GM19455 (cell line): Measurements from ENCODE around the gene TASL.
"Not testable (repeated sequence)": the region's sequence is repeated elsewhere in the genome, so short reads cannot be mapped to it uniquely, and the experiment has no call there.

Experiments used
- ATAC-seq: cut with Tn5 transposase; IDR thresholded peaks from one replicate; pipeline ENCODE4 v1.9.1; 2021; ENCODE audit not compliant: unreplicated experiment

The TASL gene

DNA sequence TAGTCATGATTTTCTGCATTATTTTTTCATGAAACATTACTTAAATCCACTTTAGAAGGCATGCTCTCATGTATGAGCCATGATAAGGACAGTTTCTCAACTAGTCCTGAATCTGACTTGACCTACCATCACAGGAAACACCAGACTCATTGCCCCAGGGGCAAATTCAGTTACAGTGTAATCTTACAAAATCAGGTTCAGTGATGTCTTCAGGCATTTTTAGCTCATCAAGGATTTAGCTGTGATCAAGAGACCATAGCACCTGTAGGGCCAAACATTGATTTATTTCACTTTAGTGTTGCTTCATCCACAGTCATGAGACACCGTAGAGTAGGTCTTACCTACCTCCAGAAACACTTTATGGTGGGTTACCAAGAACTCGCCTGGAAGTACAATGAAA lies 3.1 kb upstream of the TASL start:
- ATAC-seq, result no peak

DNA sequence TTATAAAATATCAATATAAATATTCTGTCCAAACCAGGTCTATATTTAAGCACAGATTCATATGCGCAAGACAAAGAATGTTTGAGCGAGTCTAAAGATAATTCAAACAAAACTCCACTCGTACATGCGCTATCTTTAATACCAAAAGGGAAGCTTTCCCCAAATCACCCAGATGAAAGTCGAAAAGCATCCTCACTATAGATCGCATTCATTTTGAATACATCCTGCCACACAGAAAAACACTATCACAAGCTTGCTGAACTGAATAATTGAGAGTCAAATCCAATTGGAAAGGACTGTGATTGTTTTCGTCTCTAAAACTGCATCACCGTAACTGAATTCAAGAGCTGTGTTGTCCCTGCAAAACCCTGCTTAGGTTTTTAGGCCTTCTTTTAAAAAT lies 685 bp downstream of the TASL start:
- no peak for ATAC-seq

DNA sequence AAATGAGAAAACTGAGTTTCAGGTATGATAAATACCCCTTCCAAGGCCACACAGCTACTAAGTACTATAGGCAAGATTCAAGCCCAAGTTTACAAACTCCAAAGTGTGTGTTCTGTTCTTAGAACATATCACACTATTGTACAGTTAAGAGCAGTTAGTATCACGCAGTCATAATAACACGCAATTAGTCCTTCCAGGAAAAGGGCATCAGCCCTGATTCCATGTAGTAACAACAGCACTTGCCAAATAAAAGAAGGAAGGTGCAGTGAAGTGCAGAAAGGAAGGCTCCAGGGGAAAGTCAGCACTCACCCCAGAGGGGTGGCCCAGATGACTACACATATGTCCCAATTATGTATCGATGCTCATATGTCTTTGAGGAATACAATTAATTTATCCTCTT lies 4.4 kb downstream of the TASL start:
- no peak for ATAC-seq

- ATAC-seq, result no peak
These were observed 4.9 kb downstream of the TASL start for GRCh38 chrX:30572678-30573077.

DNA sequence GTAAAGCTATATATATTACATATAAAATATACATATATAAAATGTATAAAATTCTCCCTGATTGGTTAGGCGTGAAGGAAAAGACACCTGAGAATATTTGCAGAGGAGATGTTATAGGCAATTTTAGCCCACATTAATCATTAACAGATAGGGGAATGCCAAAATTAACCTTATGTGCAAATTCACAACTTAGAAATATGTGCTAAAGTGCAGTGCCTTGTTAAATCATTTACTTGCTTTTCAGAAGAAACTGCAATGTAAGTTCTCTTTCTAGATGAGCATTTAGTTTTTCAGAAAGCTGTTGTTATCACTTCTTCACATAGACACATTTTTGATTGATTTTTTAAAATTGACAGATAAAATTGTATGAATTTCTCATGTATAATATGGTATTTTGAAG lies 5.6 kb downstream of the TASL start:
- no peak for ATAC-seq

GRCh38 chrX:30570505-30570904 lies 7.1 kb downstream of the TASL start:
- ATAC-seq, result no peak

GRCh38 chrX:30568136-30568535 lies 9.4 kb downstream of the TASL start:
- ATAC-seq, result peak; percentile 71

- ATAC-seq, result not testable (repeated sequence)
These were observed 14.5 kb downstream of the TASL start for GRCh38 chrX:30563070-30563469.

DNA sequence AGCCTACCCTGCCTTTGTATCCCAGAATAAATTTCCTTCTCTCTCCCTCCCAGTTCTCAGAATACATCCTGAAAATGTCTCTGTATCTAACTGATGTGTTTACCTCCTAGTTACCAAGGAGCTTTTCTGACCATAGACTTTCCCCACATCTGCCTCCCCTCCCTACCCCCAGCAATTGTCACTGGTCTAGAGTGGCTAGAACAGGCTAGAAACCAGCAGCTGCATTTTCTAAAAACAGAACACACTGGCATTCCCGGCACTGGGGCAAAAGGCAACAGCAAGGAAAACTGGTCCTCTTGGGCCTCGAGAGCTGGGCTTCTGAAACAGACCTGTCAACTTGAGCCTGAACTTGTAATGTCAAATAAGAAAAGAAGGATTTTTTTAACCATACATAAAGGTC lies 16.4 kb downstream of the TASL start:
- ATAC-seq, result no peak

- ATAC-seq, result no peak
These were observed 39.3 kb downstream of the TASL start for GRCh38 chrX:30538271-30538670.

DNA sequence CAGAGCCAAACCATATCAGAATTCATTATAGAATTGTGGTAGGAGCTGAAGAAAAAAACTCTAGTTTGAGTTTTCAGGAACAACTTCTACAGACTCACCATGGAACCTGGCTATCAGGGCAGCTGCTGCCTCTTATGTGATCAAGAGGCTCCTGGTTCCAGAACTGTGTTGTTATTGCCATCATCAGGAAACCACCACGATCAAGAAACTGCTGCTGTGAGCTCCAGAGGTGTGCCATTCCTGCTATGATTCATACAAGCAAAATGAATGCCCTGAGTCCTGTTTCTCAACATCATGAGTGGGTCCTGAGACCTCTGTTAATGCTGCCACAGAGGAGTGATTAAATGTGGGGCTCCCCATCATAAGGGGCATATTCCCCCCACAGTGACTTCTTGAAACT lies 43.7 kb downstream of the TASL start:
- ATAC-seq, result no peak

DNA sequence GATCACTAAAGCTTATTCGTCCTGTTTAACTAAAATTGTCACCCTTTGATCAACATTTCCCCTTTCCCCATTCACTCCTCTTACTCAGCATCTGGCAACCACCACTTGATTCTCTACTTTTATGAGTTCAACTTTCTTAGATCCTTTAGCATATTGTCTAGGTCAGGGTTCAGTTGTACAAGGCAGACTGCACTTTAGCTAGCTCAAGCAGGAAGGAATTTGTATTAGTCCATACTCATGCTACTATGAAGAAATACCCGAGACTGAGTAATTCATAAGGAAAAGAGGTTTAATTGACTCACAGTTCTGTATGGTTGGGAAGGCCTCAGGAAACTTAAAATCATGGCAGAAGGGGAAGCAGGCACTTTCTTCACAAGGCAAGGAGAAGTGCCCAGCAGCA lies 44.3 kb downstream of the TASL start:
- no peak for ATAC-seq

DNA sequence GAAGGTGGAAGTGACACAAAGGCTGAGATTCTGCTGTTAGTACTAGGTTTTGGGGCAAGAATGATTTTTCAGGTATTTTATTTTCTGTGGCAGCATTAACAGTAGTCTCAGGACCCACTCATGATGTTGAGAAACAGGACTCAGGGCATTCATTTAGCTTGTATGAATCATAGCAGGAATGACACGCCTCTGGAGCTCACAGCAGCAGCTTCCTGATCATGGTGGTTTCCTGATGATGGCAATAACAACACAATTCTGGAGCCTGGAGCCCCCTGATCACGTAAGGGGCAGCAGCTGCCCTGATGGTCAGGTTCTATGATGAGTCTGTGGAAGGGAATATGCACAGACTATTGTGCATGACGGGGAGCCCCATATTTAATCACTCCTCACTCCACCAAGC lies 47.0 kb downstream of the TASL start:
- ATAC-seq, result no peak

DNA sequence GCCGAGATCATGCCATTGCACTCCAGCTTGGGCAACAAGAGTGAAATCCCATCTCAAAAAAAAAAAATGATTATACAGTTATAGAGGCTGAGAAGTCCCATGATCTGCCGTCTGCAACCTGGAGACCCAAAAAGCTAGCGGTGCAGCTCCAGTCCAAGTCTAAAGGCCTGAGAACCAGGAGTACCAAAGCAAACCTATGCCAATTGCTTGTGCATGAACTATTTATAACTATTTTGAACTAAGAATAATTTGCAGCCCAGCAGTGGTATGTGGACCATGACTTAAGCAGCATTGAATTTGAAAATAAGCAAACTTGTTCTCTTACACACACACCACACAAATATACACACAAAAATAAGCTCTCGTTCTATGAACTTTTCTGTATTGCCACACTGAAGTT lies 51.8 kb downstream of the TASL start:
- ATAC-seq, result no peak

GRCh38 chrX:30521440-30522182 lies 56.0 kb downstream of the TASL start:
- no peak for ATAC-seq

DNA sequence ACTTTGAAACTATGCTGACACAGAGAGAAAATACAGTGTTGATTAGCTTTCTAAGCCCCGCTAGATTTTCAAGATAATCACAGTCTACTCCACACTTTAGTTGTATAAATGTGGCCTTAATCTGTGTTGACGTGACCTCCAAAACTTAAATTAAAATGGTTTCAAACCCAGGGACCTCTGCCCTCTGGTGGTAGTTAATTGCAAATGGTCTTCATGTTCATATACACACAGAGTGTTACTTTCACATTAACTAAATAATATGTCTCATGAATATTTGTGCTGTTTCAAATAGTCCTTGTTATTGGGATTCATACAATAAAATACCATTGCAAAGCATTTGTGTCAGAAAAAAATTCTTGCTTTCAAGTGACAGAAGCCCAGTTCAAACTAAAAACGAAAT lies 64.3 kb downstream of the TASL start:
- ATAC-seq, result no peak
